HG03439 (cell line): ENCODE results near the gene TMEM106C.
"Not testable (repeated sequence)": the region's sequence is repeated elsewhere in the genome, so short reads cannot be mapped to it uniquely, and the experiment has no call there.

ENCODE experiments used
- ATAC-seq: cut with Tn5 transposase; IDR thresholded peaks from one replicate; pipeline ENCODE4 v1.9.1; 2021; ENCODE audit warnings: mild to moderate bottlenecking, moderate library complexity; ENCODE audit not compliant: unreplicated experiment

The TMEM106C gene

GRCh38 chr12:47949441-47950341 is 13.7 kb upstream of the TMEM106C start:
- ATAC-seq: peak; percentile 75

GRCh38 chr12:47950856-47951468 is 12.4 kb upstream of the TMEM106C start:
- ATAC-seq: no peak

- no peak for ATAC-seq
Observed at GRCh38 chr12:47954058-47954457, 9.3 kb upstream of the TMEM106C start.

GRCh38 chr12:47954467-47955045 is 8.8 kb upstream of the TMEM106C start:
- no peak for ATAC-seq

GRCh38 chr12:47955059-47955458 is 8.3 kb upstream of the TMEM106C start:
- no peak for ATAC-seq

GRCh38 chr12:47957671-47958070 is 5.7 kb upstream of the TMEM106C start:
- not testable (repeated sequence) for ATAC-seq

- ATAC-seq: no peak
Observed at GRCh38 chr12:47962198-47962597, 1.2 kb upstream of the TMEM106C start.

- ATAC-seq: no peak
Observed at GRCh38 chr12:47964106-47964728, 821 bp downstream of the TMEM106C start.

- no peak for ATAC-seq
Observed at GRCh38 chr12:47965581-47965980, 2.2 kb downstream of the TMEM106C start.

- ATAC-seq: no peak
Observed at GRCh38 chr12:47967461-47968321, 4.3 kb downstream of the TMEM106C start.

- ATAC-seq: no peak
Observed at GRCh38 chr12:47969845-47970244, 6.4 kb downstream of the TMEM106C start.

GRCh38 chr12:47970843-47971242 is 7.4 kb downstream of the TMEM106C start:
- ATAC-seq: no peak

GRCh38 chr12:47972895-47973294 is 9.5 kb downstream of the TMEM106C start:
- no peak for ATAC-seq

- ATAC-seq: no peak
Observed at GRCh38 chr12:47973870-47974269, 10.5 kb downstream of the TMEM106C start.

GRCh38 chr12:47975036-47975620 is 11.7 kb downstream of the TMEM106C start:
- ATAC-seq: no peak

- no peak for ATAC-seq
Observed at GRCh38 chr12:47975816-47976215, 12.4 kb downstream of the TMEM106C start.

- no peak for ATAC-seq
Observed at GRCh38 chr12:47977046-47977771, 13.8 kb downstream of the TMEM106C start.

GRCh38 chr12:47977772-47978597 is 14.6 kb downstream of the TMEM106C start:
- no peak for ATAC-seq

- no peak for ATAC-seq
Observed at GRCh38 chr12:47978598-47978873, 15.1 kb downstream of the TMEM106C start.
